H1 (cell line): ENCODE measurements around the gene CDR2L. TPM values are rescaled to one million over a fixed set of nuclear protein-coding genes. Genes with fewer than 3 reads are reported as not detected.

Experiments
- CTCF ChIA-PET: fragments of 300-600 bp; sonication (Branson Sonifier 250); formaldehyde crosslinking; loops from one replicate; lab custom pipeline; 2021; ENCODE audit not compliant: partially characterized antibody; lab: Charles Lee
- POLR2A ChIA-PET: fragments of 300-600 bp; sonication (Branson Sonifier 250); formaldehyde crosslinking; loops from one replicate; lab custom pipeline; 2021; ENCODE audit warnings: inconsistent platforms; ENCODE audit not compliant: partially characterized antibody; lab: Charles Lee
- DNase-seq, 2 experiments: peaks; one replicate each; pipeline versions ENCODE4 v3.0.0 to v3.0.0-alpha.2; 2010 to 2022; ENCODE audit warnings: low spot score in 2 of 2, low read depth in 1 of 2, mixed read lengths in 1 of 2
- FAIRE-seq: peaks from 2 replicates; lab custom pipeline; 2011; peaks lifted over from hg19 to GRCh38; lab: Jason Lieb, UNC
- H2AFZ ChIP-seq: 2 replicates; pipeline ENCODE4 v1.8.1; 2012; ENCODE audit warnings: low read length, inconsistent platforms
- H2AK5ac ChIP-seq: 2 replicates; pipeline ENCODE4 v1.6.1; 2013; ENCODE audit warnings: low read depth, low read length
- H2BK120ac ChIP-seq: replicated peaks from 2 replicates; pipeline ENCODE3; 2013; ENCODE audit warnings: low read depth, low read length, inconsistent platforms
- H2BK12ac ChIP-seq: 2 replicates; pipeline ENCODE4 v1.6.1; 2013; ENCODE audit warnings: low read depth, low read length
- H2BK15ac ChIP-seq: 2 replicates; pipeline ENCODE4 v1.6.1; 2013; ENCODE audit warnings: low read length
- H2BK20ac ChIP-seq: 2 replicates; pipeline ENCODE4 v1.6.1; 2013; ENCODE audit warnings: low read length
- H2BK5ac ChIP-seq: 2 replicates; pipeline ENCODE4 v1.6.1; 2013; ENCODE audit warnings: low read depth, low read length
- H3K14ac ChIP-seq: 2 replicates; pipeline ENCODE4 v1.6.1; 2013; ENCODE audit warnings: inconsistent platforms; ENCODE audit not compliant: insufficient read length
- H3K18ac ChIP-seq: 2 replicates; pipeline ENCODE4 v1.6.1; 2013; ENCODE audit warnings: low read length; ENCODE audit errors: extremely low read depth
- H3K23ac ChIP-seq: 2 replicates; pipeline ENCODE4 v1.6.1; 2013; ENCODE audit warnings: inconsistent platforms; ENCODE audit not compliant: insufficient read length
- H3K23me2 ChIP-seq: 2 replicates; pipeline ENCODE4 v1.6.1; 2013; ENCODE audit warnings: low read depth, low read length
- H3K27ac ChIP-seq: 2 replicates; pipeline ENCODE4 v1.6.1; 2011; ENCODE audit warnings: low read depth, low read length, inconsistent platforms
- H3K27me3 ChIP-seq, 4 experiments: replicated peaks in 1 of 4; 1 replicate in 1 of 4; 2 replicates in 3 of 4; pipeline versions ENCODE4 v1.6.1 to v1.8.1; 2011 to 2013; ENCODE audit warnings: low read length in 3 of 4, mild to moderate bottlenecking in 3 of 4, inconsistent platforms in 2 of 4, mixed read lengths in 2 of 4, moderate library complexity in 1 of 4; ENCODE audit not compliant: control insufficient read depth in 3 of 4, insufficient read depth in 3 of 4; ENCODE audit errors: extremely low read depth in 1 of 4
- H3K36me3 ChIP-seq, 4 experiments: 2 replicates each; pipeline versions ENCODE4 v1.6.1 to v1.8.1; 2011 to 2013; ENCODE audit warnings: mild to moderate bottlenecking in 4 of 4, low read length in 3 of 4, moderate library complexity in 2 of 4, control low read depth in 1 of 4, inconsistent platforms in 1 of 4; ENCODE audit not compliant: insufficient read depth in 4 of 4, control insufficient read depth in 2 of 4
- H3K4ac ChIP-seq: replicated peaks from 2 replicates; pipeline ENCODE3; 2013; ENCODE audit warnings: low read length, low read depth, mixed read lengths, inconsistent platforms; ENCODE audit not compliant: insufficient read length
- H3K4me1 ChIP-seq, 4 experiments: replicated peaks in 1 of 4; 1 replicate in 1 of 4; 2 replicates in 3 of 4; pipeline versions ENCODE4 v1.6.1 to v1.8.1; 2011 to 2013; ENCODE audit warnings: low read length in 3 of 4, inconsistent platforms in 2 of 4, mixed read lengths in 1 of 4; ENCODE audit not compliant: insufficient read depth in 4 of 4, control insufficient read depth in 3 of 4
- H3K4me2 ChIP-seq, 2 experiments: 2 replicates each; pipeline versions ENCODE4 v1.6.1 to v1.8.1; 2011 to 2013; ENCODE audit warnings: low read depth in 2 of 2, low read length in 2 of 2, control low read depth in 1 of 2, inconsistent platforms in 1 of 2, mild to moderate bottlenecking in 1 of 2; ENCODE audit not compliant: insufficient read depth in 1 of 2
- H3K4me3 ChIP-seq, 4 experiments: fragments of 200-600, 300-600 bp in 1 of 4; sonication (generic), shearing (Covaris generic), sonication (Bioruptor Twin) in 1 of 4; 2 replicates each; pipeline versions ENCODE4 v1.5.1 to v1.8.1; 2011 to 2016; ENCODE audit warnings: low read length in 4 of 4, low read depth in 3 of 4, control low read depth in 2 of 4, inconsistent platforms in 2 of 4, mild to moderate bottlenecking in 2 of 4, mixed read lengths in 1 of 4, moderate library complexity in 1 of 4; ENCODE audit not compliant: insufficient read depth in 2 of 4; ENCODE audit errors: extremely low read depth in 1 of 4
- H3K56ac ChIP-seq: replicated peaks from 2 replicates; pipeline ENCODE3; 2013; ENCODE audit warnings: low read depth, mild to moderate bottlenecking, mixed read lengths, low read length, inconsistent platforms; ENCODE audit not compliant: insufficient read length
- H3K79me1 ChIP-seq: 2 replicates; pipeline ENCODE4 v1.6.1; 2013; ENCODE audit warnings: low read depth, low read length, control low read depth
- H3K79me2 ChIP-seq, 2 experiments: 2 replicates each; pipeline versions ENCODE4 v1.6.1 to v1.8.1; 2012 to 2013; ENCODE audit warnings: low read length in 2 of 2, mild to moderate bottlenecking in 2 of 2, inconsistent platforms in 1 of 2; ENCODE audit not compliant: insufficient read depth in 2 of 2, control insufficient read depth in 1 of 2
- H3K9ac ChIP-seq, 4 experiments: replicated peaks in 1 of 4; 1 replicate in 1 of 4; 2 replicates in 3 of 4; pipeline versions ENCODE4 v1.6.1 to v1.8.1; 2011 to 2013; ENCODE audit warnings: low read depth in 3 of 4, low read length in 3 of 4, control low read depth in 2 of 4, mild to moderate bottlenecking in 2 of 4, moderate library complexity in 2 of 4, inconsistent platforms in 1 of 4; ENCODE audit errors: extremely low read depth in 1 of 4
- H3K9me3 ChIP-seq, 2 experiments: 2 replicates each; pipeline versions ENCODE4 v1.6.1 to v1.8.1; 2012 to 2013; ENCODE audit warnings: mild to moderate bottlenecking in 2 of 2, moderate library complexity in 2 of 2, control low read depth in 1 of 2, inconsistent platforms in 1 of 2, low read depth in 1 of 2, low read length in 1 of 2, mixed read lengths in 1 of 2; ENCODE audit not compliant: insufficient read depth in 2 of 2
- H4K20me1 ChIP-seq, 2 experiments: replicated peaks in 1 of 2; 2 replicates each; pipeline versions ENCODE3 to v1.8.1; 2011 to 2013; ENCODE audit warnings: inconsistent platforms in 2 of 2, low read length in 2 of 2, mild to moderate bottlenecking in 1 of 2; ENCODE audit not compliant: insufficient read depth in 2 of 2, control insufficient read depth in 1 of 2
- H4K5ac ChIP-seq: 2 replicates; pipeline ENCODE4 v1.6.1; 2013; ENCODE audit warnings: low read length, low read depth, mixed read lengths, inconsistent platforms; ENCODE audit not compliant: insufficient read length
- H4K8ac ChIP-seq: 2 replicates; pipeline ENCODE4 v1.8.0; 2013; ENCODE audit warnings: mild to moderate bottlenecking, moderate library complexity, low read length, inconsistent platforms; ENCODE audit not compliant: insufficient read depth; ENCODE audit errors: extremely low read depth
- H4K91ac ChIP-seq: replicated peaks from 2 replicates; pipeline ENCODE3; 2013; ENCODE audit warnings: low read length, mixed read lengths, inconsistent platforms; ENCODE audit not compliant: insufficient read length
- CREB1 ChIP-seq: IDR thresholded peaks from 2 replicates; pipeline ENCODE4 v1.6.1; 2012; ENCODE audit warnings: inconsistent platforms
- RAD21 ChIP-seq, 2 experiments: IDR thresholded peaks in 1 of 2; conservative IDR thresholded peaks in 1 of 2; 2 replicates each; pipeline ENCODE4 v1.6.1; 2011; ENCODE audit warnings: low read depth in 2 of 2, low read length in 2 of 2, improper control_type of control experiment in 1 of 2, inconsistent platforms in 1 of 2, mild to moderate bottlenecking in 1 of 2, moderate library complexity in 1 of 2
- WGBS, 2 experiments: shearing (Covaris generic) in 1 of 2; methylation state at CpG; one replicate each; pipeline versions ENCODE4 v1.1.6 to v1.1.7; 2013 to 2015; ENCODE audit warnings: low lambda C conversion rate in 2 of 2, mixed read lengths in 2 of 2, inconsistent platforms in 1 of 2, low coverage in 1 of 2, missing lambda C conversion rate in 1 of 2; ENCODE audit not compliant: insufficient replicate concordance in 2 of 2, insufficient coverage in 1 of 2, insufficient read length in 1 of 2; ENCODE audit errors: extremely low coverage in 1 of 2, missing lambda C conversion rate in 1 of 2; 5-methylcytosine and 5-hydroxymethylcytosine counted together
- polyA plus RNA-seq, 7 experiments: library from polyadenylated mRNA; depleted of rRNA in 3 of 7; stranded (reverse) in 5 of 7; unstranded in 2 of 7; fragments of >200 nt in 5 of 7; fragments of 200-250 nt in 2 of 7; gene quantifications; 1 replicate in 5 of 7; 2 replicates in 1 of 7; 4 replicates in 1 of 7; pipeline versions ENCODE4 v1.2.1 to v1.2.3, GENCODE V29; 2011 to 2013; ENCODE audit warnings: missing spikeins in 2 of 7, mixed read lengths in 2 of 7
- total RNA-seq: library from RNA; stranded (reverse); fragmentation: NEBNext Ultra II Directional; extraction: Animal tissue kit (Norgen Biotek cat#: 25700); gene quantifications from 2 replicates; pipeline ENCODE4 v1.2.1, GENCODE V29; 2021
- TF ChIP-seq, protein P1 (sequence below), 3 experiments: IDR thresholded peaks; 1 replicate in 2 of 3; 2 replicates in 1 of 3; pipeline versions ENCODE4 v1.5.1 to v1.6.1; 2011; ENCODE audit warnings: low read length in 3 of 3, mild to moderate bottlenecking in 3 of 3, inconsistent platforms in 2 of 3, low read depth in 1 of 3, moderate library complexity in 1 of 3; ENCODE audit not compliant: insufficient read depth in 1 of 3; ENCODE audit errors: control extremely low read depth in 1 of 3

The CDR2L gene
- total and polyA plus RNA-seq, 2 of the 8 experiments (the other 6 are each of a cell fraction or from before 2014, with no cell fraction given), result 20.4 to 38.1 TPM

GRCh38 chr17:75003070-75003956 lies 15.9 kb downstream of the CDR2L start:
- ChIA-PET CTCF (interaction anchor here (0.5 to 20.3 kb wide), 14 partner anchors 9 to 111 kb away, joined by 3 to 345 read pairs (median 4); partner anchors contain the start of genes CDR2L, HID1 and MRPL58), POLR2A (interaction anchor here (0.6 to 4.6 kb wide), 5 partner anchors 10 to 42 kb away, joined by 3 to 27 read pairs (median 7); partner anchors contain the start of genes CDR2L and MRPL58)
- no peak overlapping the region for H4K5ac ChIP-seq
- FAIRE-seq, result no peak
- no peaks in the 10 kb centered on the region for H3K27me3 ChIP-seq
- no peaks in the 10 kb centered on the region for H3K4me1 ChIP-seq
- no peak overlapping the region for H3K23ac ChIP-seq
- H3K79me1 ChIP-seq, result no peaks in the 10 kb centered on the region
- H2BK5ac ChIP-seq, result no peak overlapping the region
- peaks cover 0 to 4% of the 10 kb centered on the region in 2 experiments for H4K20me1 ChIP-seq
- no peak overlapping the region for H3K4me3 ChIP-seq
- H3K23me2 ChIP-seq, result no peaks in the 10 kb centered on the region
- H2AFZ ChIP-seq, result no peak overlapping the region
- no peak overlapping the region for H3K27ac ChIP-seq
- WGBS, 2 experiments, result 95% methylated on average over 63 of the region's 76 CpGs; no CpG with 5 or more reads in 1 of the 2 experiments
- no peak overlapping the region for H2BK12ac ChIP-seq
- H4K91ac ChIP-seq, result no peak overlapping the region
- H2BK15ac ChIP-seq, result no peak overlapping the region
- no peak overlapping the region for H3K4me2 ChIP-seq
- no peak overlapping the region for H3K14ac ChIP-seq
- H3K4ac ChIP-seq, result no peak overlapping the region
- H2BK20ac ChIP-seq, result no peak overlapping the region
- peaks cover 6 to 32% (median 20%) of the 10 kb centered on the region in 4 experiments; a peak in 6 of 8 replicates for H3K36me3 ChIP-seq
- peak; percentile 33 to 54; a peak in 3 of 4 replicates for TF ChIP-seq RAD21 (IDR thresholded peaks at IDR 0.05 in 1 of 2, conservative IDR thresholded peaks at IDR 0.05 in 1 of 2; ENCODE audit: low read depth in 2 of 2, low read length in 2 of 2)
- no peak for TF ChIP-seq CREB1
- TF ChIP-seq, protein P1, sequence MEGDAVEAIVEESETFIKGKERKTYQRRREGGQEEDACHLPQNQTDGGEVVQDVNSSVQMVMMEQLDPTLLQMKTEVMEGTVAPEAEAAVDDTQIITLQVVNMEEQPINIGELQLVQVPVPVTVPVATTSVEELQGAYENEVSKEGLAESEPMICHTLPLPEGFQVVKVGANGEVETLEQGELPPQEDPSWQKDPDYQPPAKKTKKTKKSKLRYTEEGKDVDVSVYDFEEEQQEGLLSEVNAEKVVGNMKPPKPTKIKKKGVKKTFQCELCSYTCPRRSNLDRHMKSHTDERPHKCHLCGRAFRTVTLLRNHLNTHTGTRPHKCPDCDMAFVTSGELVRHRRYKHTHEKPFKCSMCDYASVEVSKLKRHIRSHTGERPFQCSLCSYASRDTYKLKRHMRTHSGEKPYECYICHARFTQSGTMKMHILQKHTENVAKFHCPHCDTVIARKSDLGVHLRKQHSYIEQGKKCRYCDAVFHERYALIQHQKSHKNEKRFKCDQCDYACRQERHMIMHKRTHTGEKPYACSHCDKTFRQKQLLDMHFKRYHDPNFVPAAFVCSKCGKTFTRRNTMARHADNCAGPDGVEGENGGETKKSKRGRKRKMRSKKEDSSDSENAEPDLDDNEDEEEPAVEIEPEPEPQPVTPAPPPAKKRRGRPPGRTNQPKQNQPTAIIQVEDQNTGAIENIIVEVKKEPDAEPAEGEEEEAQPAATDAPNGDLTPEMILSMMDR (IDR thresholded peaks at IDR 0.05; ENCODE audit: control extremely low read depth in 1 of 3, insufficient read depth in 1 of 3, low read depth in 1 of 3, low read length in 3 of 3), result peak; percentile 18 to 47 (median 28)
- TF ChIP-seq, all 59 proteins: peak for 2
- DNase-seq, result peak in 1 of 2 experiments; percentile 52
- H3K9ac ChIP-seq, result no peak overlapping the region
- no peak overlapping the region for H4K8ac ChIP-seq
- H3K18ac ChIP-seq, result no peak overlapping the region
- H2AK5ac ChIP-seq, result no peak overlapping the region
- H3K79me2 ChIP-seq, result no peaks in the 10 kb centered on the region
- H3K9me3 ChIP-seq, result no peaks in the 10 kb centered on the region
- no peak overlapping the region for H2BK120ac ChIP-seq
- no peak overlapping the region for H3K56ac ChIP-seq
